HG03159 (cell line): ENCODE measurements around the gene PABPN1L.

Source experiments
- ATAC-seq: cut with Tn5 transposase; IDR thresholded peaks from one replicate; pipeline ENCODE4 v1.9.1; 2021; ENCODE audit warnings: mild to moderate bottlenecking, moderate library complexity; ENCODE audit not compliant: unreplicated experiment

The PABPN1L gene

GRCh38 chr16:88870608-88871348, 4.3 kb upstream of the PABPN1L start:
- ATAC-seq = no peak

- no peak for ATAC-seq
Measured at GRCh38 chr16:88869673-88869980, 3.2 kb upstream of the PABPN1L start.

DNA sequence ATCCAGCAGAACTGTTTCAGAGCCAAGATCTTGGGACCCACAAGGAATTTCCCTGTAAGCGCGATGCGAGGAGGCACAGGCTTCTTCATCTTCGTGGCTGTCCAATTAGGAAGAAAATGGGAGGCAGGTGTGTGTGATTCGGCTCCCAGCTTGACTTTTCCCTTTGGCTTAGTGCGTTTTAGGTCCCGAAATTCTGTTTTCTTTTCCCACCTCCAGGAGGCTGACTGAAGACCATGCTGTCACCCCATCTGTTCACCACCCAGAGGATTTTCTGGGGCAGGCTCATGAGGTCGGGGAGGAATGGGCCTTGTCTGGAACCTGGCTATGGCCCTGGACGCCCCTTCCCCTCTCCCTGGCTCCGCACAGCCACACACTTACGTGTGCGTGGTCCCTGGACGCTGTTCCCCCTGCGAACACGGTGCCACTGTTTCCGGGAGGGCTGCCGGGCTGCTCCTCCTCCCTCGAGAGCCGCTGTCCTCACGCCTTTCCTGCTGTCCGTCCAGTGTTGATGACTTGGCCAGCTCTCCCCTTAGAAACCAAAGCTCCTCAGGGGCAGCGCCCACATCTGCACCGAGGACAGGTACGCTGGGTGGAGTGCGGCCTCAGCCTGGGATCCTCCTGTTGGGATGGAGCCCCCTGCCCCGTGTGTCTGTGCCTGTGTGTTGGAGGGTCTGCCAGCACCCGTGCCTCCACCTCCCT, 2.7 kb upstream of the PABPN1L start:
- ATAC-seq = no peak

GRCh38 chr16:88867581-88868246, 1.3 kb upstream of the PABPN1L start:
- ATAC-seq = no peak

GRCh38 chr16:88865742-88866141, 718 bp downstream of the PABPN1L start:
- no peak for ATAC-seq

DNA sequence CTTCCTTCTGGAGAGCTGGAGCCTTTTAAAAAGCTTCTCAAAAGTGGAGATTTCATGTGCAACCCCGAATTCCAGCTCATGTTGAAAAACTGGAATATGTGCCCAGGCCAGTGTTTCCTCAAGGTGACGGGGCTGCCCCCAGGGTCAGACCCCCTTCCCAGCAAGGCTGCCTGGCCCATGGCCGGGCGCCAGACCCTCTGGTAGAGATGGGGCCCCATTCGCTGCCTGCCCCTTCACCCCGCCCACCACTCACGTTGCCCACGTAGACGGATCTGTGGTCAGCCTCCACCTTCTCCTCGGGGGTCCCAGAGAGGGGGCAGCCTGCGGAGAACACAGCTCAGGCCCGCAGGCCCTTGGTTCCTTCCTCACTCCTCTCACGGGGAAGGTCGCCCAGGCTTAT, 1.1 kb downstream of the PABPN1L start:
- no peak for ATAC-seq

DNA sequence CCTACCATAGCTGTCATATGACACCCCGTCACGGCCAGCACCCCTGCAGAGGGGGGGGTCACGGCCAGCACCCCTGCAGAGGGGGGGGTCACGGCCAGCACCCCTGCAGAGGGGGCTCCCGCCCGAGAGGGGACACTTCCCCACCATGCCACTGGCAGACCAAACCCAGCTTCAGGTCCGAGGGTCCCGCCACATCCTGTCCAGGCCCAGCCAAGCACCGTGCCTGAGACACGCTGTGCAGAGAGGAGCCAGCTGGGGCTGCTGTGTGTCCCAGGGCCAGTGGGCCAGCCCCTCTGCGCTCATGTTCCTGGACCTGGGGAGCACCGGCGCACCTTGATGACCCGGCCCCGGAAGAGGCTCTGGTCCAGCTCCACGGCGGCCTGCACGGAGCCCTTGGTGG, 1.9 kb downstream of the PABPN1L start:
- ATAC-seq = no peak

DNA sequence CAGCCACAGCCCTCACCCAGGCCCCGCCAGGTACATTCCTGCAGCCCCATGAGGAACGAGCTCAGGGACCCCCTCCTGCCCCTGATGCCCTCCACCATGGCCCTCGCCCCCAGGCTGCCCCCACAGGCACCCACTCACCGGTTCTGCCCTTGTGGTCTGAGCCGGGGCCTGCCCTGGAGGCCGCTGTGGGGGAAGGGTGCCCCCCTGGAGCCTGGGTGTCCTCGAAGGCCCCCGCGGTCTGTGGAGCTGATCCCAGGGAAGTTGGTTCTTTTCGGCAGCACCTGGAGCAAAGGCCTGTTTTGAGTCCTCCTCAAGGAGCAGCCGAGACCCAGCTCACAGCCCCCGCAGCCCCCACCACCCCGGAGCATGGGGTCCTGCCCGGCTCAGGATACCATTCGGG, 2.4 kb downstream of the PABPN1L start:
- ATAC-seq = no peak

- ATAC-seq = no peak
Measured at GRCh38 chr16:88863426-88863825, 3.0 kb downstream of the PABPN1L start.

DNA sequence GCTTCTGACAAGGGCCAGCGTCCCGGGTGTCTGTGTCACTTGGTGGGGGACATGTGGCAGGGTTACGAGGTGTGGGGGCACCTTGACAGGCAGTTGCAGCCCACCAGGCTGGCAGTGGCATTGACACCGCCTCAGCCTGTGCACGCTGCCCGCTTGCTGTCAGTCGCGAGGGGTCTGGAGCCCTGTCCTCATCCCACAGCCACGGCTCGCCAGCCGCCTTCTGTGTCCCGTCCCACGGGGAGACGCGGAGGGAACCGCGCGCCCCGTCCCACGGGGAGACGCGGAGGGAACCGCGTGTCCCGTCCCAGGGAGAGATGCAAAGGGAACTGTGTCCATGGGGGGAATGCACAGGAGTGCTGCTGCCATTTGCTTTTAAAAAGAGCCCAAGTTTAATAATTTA, 3.5 kb downstream of the PABPN1L start:
- no peak for ATAC-seq

GRCh38 chr16:88861359-88861758, 5.1 kb downstream of the PABPN1L start:
- ATAC-seq = no peak

DNA sequence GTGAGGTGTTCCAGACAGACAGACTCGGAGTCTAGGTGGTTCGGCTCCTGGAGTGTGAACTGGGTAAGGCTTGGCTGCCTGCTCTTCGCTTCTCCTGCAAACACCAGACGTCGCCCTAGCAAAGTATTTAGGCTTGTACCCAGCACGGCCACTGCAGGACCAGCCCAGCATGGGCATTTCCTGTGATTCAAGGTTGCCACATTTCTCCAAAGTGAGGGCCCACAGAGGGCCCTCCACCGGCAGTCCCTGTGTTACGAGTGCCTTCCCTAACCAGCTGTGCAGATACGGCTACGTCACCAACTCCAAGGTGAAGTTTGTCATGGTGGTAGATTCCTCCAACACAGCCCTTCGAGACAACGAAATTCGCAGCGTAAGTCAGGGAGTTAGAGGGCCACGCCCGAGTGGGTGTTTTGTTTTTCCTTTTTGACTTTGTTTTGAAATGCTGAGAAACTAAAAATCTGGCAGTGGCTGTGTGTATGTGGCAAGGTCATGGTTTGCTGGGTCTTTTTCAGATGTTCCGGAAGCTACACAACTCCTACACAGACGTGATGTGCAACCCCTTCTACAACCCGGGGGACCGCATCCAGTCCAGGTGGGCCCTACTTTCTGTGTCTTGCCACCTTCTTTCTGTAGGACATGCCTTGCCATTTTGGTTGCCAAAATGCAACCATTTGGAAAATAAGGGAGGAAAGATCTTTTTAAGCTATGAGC, 6.9 kb downstream of the PABPN1L start:
- ATAC-seq = no peak

GRCh38 chr16:88857728-88858339, 8.6 kb downstream of the PABPN1L start:
- ATAC-seq = no peak

GRCh38 chr16:88856828-88857727, 9.4 kb downstream of the PABPN1L start, which contains the start of the genes GALNS and TRAPPC2L:
Gene GALNS, minus strand, starts transcription at chr16:88856947. Its CDS starts 70 bp downstream, at chr16:88856877.
Gene TRAPPC2L, plus strand, starts transcription at chr16:88857127. Its CDS starts 24 bp downstream, at chr16:88857151.
- peak; percentile 79 for ATAC-seq

DNA sequence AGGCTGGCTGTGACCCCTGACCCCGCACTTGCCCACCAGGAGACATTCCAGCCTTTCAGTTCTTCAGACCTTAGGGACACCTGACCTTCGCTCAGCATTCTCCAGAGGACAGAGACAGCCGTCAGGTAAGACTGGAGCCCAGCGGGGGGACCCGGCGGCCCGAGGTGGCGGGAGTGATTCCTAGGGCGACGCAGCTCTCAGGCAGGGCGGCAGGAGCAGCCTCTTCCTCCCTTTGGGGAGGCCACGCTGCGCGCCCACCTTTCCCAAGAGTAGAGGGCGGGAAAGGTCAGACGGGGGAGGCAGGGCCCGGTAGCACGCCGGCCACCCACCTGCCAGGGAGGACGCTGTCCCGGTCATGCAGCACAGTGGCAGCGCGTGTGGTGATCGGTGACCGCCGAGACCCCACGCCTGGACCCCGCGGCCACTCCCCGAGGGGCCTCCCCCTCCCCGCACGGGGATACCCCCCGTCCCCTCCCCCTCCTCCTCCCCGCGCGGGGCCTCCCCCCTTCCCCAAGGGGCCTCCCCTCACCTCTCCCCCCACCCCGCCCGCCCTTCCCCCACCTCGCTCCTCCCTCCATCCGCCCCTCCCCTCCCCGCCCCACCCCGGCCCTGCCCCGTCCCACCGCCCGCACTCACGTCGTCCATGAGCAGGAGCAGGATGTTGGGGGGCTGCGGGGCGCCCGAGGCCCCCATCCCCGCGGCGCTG, 10.2 kb downstream of the PABPN1L start:
- peak; percentile 25 for ATAC-seq

DNA sequence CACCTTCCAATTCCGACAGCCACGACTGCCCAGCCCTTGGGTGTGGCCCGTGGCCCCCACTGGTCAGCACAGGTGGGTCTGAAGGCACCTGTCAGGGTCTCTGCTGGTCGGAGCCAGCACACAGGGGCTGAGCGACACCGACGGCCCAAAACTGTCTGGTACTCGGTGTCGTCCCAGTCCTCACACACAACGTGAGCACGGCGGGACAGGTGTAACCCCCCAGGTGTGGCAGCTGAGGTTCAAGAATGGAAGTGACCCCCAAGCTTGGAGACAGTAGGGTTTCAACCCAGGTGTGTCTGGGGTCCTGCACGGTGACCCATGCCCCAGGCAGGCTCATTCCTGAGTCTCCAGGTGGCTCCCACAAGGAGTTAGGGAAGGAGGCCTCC, 10.7 kb downstream of the PABPN1L start:
- ATAC-seq = no peak

DNA sequence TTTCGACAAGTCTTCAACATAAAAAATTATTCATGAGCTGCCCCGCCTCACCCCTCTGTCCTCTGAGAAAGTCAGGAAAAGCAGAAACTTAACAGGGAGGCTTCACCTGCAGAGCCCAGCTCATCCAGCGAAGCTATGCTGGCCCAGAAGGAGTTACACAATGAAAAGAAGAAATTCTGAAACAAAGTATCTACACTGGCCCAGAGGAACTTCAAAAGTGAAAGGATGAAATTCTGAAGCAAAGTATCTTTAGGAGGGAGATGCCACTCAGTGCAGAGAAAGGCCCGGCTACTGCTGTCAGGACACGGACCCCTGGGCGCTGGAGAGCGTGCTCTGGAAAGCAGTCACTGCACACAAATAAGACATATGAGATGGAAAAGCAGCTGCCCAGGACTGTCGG, 11.3 kb downstream of the PABPN1L start:
- ATAC-seq = no peak

GRCh38 chr16:88854306-88855111, 12.0 kb downstream of the PABPN1L start:
- ATAC-seq = no peak
